GM06990 (cell line): ENCODE measurements around the gene IMPDH2.

Source experiments
- DNase-seq: peaks from one replicate; pipeline ENCODE4 v3.0.0-alpha.2; 2011; ENCODE audit not compliant: insufficient read length; ENCODE audit errors: extremely low read depth
- H3K27me3 ChIP-seq: replicated peaks from 2 replicates; pipeline ENCODE4 v1.6.0; 2011; ENCODE audit warnings: low read length; ENCODE audit not compliant: control insufficient read depth, insufficient read depth
- H3K36me3 ChIP-seq: 2 replicates; pipeline ENCODE4 v1.5.1; 2011; ENCODE audit warnings: low read length; ENCODE audit not compliant: control insufficient read depth, insufficient read depth
- H3K4me3 ChIP-seq: replicated peaks from 2 replicates; pipeline ENCODE4 v1.5.1; 2011; ENCODE audit warnings: low read depth, mild to moderate bottlenecking, control low read depth, low read length
- TF ChIP-seq, protein P1 (sequence below): IDR thresholded peaks from 2 replicates; pipeline ENCODE4 v1.5.1; 2011; ENCODE audit warnings: low read length, control low read depth, mild to moderate bottlenecking, inconsistent platforms; ENCODE audit not compliant: insufficient read depth, poor library complexity, severe bottlenecking

IMPDH2 gene

DNA sequence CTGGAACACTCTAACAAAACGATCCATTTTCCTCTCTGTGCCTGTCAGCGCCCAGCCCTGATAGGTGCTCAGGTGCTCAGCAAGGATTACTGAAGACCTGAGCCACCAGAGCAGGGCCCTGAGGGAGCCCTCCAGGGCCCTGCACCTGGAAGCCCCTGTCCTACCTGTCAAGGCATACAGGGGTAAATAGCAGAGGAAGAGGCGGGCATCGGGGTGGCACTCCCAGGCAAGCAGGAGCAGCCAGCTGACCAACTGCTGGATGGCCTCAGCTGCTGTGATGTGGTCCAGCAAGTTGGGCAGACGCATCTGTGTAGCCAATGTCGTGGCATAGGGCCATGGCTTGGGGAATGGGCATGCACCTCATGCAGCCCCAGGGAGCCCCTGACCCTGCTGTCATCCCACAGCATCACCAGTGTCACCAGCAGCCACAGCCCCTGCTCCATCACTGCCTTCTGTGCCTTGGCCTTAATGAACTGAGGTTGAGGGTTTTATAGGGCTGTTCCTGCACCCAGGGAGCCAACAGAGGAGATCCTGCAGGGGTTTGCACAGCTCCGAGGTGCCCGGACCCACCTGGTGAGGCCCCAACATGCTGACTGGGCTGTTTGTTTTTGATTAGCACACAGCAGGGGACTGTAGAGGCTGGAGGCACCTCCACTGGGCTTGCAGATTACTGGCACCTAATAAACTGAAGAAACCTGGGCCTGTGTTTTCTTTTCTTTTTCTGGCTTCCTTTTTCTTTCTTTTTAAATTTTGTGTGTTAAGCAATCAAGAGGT lies 29.9 kb downstream of the IMPDH2 start:
- TF ChIP-seq, protein P1, sequence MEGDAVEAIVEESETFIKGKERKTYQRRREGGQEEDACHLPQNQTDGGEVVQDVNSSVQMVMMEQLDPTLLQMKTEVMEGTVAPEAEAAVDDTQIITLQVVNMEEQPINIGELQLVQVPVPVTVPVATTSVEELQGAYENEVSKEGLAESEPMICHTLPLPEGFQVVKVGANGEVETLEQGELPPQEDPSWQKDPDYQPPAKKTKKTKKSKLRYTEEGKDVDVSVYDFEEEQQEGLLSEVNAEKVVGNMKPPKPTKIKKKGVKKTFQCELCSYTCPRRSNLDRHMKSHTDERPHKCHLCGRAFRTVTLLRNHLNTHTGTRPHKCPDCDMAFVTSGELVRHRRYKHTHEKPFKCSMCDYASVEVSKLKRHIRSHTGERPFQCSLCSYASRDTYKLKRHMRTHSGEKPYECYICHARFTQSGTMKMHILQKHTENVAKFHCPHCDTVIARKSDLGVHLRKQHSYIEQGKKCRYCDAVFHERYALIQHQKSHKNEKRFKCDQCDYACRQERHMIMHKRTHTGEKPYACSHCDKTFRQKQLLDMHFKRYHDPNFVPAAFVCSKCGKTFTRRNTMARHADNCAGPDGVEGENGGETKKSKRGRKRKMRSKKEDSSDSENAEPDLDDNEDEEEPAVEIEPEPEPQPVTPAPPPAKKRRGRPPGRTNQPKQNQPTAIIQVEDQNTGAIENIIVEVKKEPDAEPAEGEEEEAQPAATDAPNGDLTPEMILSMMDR = no peak
- Histone ChIP-seq H3K4me3 (no peak overlapping the region), H3K36me3 (peaks cover 6% of the 10 kb centered on the region), H3K27me3 (no peaks in the 10 kb centered on the region)
- no peak for DNase-seq

DNA sequence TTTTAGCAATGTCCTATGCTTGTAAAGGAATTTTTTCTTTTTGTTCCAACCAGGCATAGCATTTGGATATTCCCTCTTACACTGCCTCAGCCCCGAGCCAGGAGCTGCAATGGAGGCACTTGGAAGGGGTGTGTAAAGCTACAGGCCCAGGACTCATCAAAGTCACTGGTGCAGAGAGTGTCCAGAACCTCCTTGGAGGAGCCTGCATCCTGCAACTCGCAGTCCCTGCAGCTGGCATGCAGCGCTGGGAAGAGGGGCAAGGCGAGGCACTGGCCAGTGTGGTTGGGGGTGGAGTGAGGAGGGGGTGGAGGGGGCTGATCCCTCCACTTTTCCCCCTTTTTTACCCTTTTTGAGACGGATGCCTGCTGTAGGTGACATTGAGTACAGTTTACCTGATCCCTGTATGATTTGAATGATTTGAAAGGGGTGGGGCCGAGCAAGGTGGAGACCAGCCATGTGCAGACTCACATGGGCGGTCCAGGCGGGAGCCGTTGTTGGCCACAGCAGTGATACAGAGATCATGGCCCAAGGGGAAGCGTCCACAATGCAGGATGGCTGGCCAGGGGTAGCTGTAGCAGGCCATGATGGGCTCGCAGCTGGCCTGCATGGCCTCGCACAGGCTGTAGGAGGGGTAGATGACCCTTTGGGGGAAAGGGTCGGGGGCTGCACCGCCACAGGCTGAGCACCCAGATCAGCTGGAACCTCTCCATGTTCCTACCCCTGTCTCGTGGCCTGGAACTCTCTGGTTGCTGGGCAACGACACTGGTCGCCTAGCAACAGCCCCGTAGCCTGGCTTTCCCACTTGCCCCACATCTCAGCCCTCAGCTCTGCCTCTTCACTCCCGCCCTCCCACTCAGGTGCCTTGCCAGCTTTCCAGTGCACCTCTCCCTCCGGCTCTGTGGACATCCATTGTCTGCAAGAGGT lies 31.2 kb downstream of the IMPDH2 start:
- no peaks in the 10 kb centered on the region for H3K27me3 ChIP-seq
- H3K4me3 ChIP-seq = no peak overlapping the region
- peaks cover 8% of the 10 kb centered on the region for H3K36me3 ChIP-seq
- no peak for DNase-seq
- TF ChIP-seq, protein P1 = no peak

DNA sequence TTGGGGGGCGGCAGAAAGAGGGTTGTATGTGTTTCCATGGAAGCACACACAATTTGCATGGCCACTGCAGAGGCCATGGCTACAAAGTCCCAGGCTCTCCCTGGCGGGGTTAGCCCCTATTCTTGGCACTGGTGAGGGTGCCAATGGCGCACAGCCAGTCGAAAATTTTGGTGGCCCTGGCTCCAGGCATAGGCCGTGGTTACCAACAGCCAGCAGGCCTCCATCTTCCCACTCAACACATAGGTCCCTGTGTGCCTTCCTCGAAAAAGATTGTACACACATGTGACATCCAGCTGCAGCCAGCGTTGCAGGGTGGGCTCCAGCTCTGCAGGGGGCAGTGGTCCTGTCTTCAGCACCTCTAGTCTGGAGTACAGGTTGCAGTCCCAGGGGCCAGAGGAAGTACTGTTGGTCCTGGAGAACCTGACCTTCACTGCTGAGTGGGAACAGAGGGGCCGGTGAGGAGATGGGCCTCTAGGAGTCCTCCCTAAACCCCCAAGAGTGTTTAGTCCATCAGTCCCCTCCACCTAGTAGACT lies 32.0 kb downstream of the IMPDH2 start:
- DNase-seq = no peak
- TF ChIP-seq, protein P1 = no peak
- Histone ChIP-seq H3K4me3 (no peak overlapping the region), H3K36me3 (peaks cover 8% of the 10 kb centered on the region), H3K27me3 (no peaks in the 10 kb centered on the region)

DNA sequence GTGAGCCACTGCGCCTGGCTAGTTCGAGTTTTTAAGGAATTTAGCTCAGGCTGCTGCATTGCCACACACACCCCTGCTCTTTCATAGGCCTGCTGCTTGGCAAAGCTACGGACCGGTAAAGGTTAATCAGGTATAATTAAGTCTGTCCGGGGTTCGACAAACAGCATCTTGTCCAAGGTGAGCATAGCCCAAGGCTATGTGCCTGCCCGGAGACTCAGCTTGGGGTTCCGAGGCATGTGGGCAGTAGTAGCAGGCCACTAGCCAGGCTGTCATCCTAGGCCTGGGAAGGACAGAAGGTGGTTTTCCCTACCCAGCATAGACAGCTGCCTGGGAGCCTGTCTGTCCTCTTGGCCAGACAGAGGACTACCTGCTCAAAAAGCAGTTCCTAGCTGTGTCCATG lies 32.6 kb downstream of the IMPDH2 start:
- TF ChIP-seq, protein P1 = no peak
- no peak overlapping the region for H3K4me3 ChIP-seq
- no peak for DNase-seq
- H3K36me3 ChIP-seq = peaks cover 8% of the 10 kb centered on the region
- no peaks in the 10 kb centered on the region for H3K27me3 ChIP-seq

DNA sequence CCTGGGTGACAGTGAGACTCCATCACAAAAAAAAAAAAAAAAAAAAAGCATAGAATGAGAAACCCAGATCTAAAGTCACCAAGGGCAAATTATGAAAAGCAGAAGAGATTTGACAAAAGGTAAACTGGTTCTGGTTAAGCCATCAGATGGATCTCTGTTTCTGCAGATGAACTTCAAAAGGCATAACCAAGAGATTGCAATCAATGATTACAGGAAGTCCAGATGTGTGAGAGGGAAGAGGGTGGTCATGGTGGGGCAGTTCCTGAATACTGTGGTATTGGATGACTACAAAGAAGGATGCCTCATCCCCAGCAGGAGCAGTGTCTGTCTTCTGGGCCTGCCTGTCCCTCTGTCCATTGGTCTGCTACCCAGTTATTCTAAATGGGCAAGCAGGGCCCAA lies 35.4 kb downstream of the IMPDH2 start:
- no peak for DNase-seq
- TF ChIP-seq, protein P1 = no peak
- H3K4me3 ChIP-seq = no peak overlapping the region

More for the DNA sequence above, 35.4 kb downstream of the IMPDH2 start:
- Histone ChIP-seq H3K27me3 (no peaks in the 10 kb centered on the region), H3K36me3 (peaks cover 8% of the 10 kb centered on the region)
